GM18873 (cell line): ENCODE results near the gene SLC7A6.
"Not testable (repeated sequence)": the region's sequence is repeated elsewhere in the genome, so short reads cannot be mapped to it uniquely, and the experiment has no call there.

Source experiments
- ATAC-seq: cut with Tn5 transposase; IDR thresholded peaks from one replicate; pipeline ENCODE4 v1.9.1; 2021; ENCODE audit warnings: mild to moderate bottlenecking, moderate library complexity, moderate number of reproducible peaks; ENCODE audit not compliant: unreplicated experiment, low FRiP score

SLC7A6 gene

GRCh38 chr16:68279726-68280558, 15.6 kb downstream of the SLC7A6 start:
- no peak for ATAC-seq

GRCh38 chr16:68281368-68282063, 17.2 kb downstream of the SLC7A6 start:
- no peak for ATAC-seq

- ATAC-seq = no peak
These were observed 17.7 kb downstream of the SLC7A6 start for GRCh38 chr16:68282064-68282452.

GRCh38 chr16:68283346-68283745, 19.0 kb downstream of the SLC7A6 start:
- no peak for ATAC-seq

GRCh38 chr16:68283801-68284598, 19.7 kb downstream of the SLC7A6 start:
- no peak for ATAC-seq

GRCh38 chr16:68284847-68285246, 20.5 kb downstream of the SLC7A6 start:
- no peak for ATAC-seq

GRCh38 chr16:68285683-68286082, 21.4 kb downstream of the SLC7A6 start:
- ATAC-seq = no peak

GRCh38 chr16:68286153-68287074, 22.1 kb downstream of the SLC7A6 start:
- no peak for ATAC-seq

- ATAC-seq = no peak
These were observed 23.2 kb downstream of the SLC7A6 start for GRCh38 chr16:68287276-68288251.

GRCh38 chr16:68288252-68288650, 23.9 kb downstream of the SLC7A6 start:
- no peak for ATAC-seq

GRCh38 chr16:68288796-68289195, 24.5 kb downstream of the SLC7A6 start:
- ATAC-seq = not testable (repeated sequence)

- ATAC-seq = no peak
These were observed 24.9 kb downstream of the SLC7A6 start for GRCh38 chr16:68289202-68289601.

- ATAC-seq = no peak
These were observed 25.4 kb downstream of the SLC7A6 start for GRCh38 chr16:68289621-68290329.

- ATAC-seq = no peak
These were observed 26.1 kb downstream of the SLC7A6 start for GRCh38 chr16:68290450-68290849.

- ATAC-seq = no peak
These were observed 26.9 kb downstream of the SLC7A6 start for GRCh38 chr16:68291227-68291626.

- ATAC-seq = no peak
These were observed 28.1 kb downstream of the SLC7A6 start for GRCh38 chr16:68292425-68292824.

GRCh38 chr16:68296291-68296690, 32.0 kb downstream of the SLC7A6 start:
- ATAC-seq = no peak

GRCh38 chr16:68296693-68297092, 32.4 kb downstream of the SLC7A6 start:
- no peak for ATAC-seq
